Measurements from ENCODE around the gene PITX2. TPM values are rescaled to one million over a fixed set of nuclear protein-coding genes. Genes with fewer than 3 reads are reported as not detected.
A peak's percentile ranks its signal among the peaks of the same experiment; 100 is the strongest.

Gene PITX2
- total and polyA plus RNA-seq, 10 of the 15 experiments (the other 5 are each of a cell fraction or from before 2014, with no cell fraction given): not detected

DNA sequence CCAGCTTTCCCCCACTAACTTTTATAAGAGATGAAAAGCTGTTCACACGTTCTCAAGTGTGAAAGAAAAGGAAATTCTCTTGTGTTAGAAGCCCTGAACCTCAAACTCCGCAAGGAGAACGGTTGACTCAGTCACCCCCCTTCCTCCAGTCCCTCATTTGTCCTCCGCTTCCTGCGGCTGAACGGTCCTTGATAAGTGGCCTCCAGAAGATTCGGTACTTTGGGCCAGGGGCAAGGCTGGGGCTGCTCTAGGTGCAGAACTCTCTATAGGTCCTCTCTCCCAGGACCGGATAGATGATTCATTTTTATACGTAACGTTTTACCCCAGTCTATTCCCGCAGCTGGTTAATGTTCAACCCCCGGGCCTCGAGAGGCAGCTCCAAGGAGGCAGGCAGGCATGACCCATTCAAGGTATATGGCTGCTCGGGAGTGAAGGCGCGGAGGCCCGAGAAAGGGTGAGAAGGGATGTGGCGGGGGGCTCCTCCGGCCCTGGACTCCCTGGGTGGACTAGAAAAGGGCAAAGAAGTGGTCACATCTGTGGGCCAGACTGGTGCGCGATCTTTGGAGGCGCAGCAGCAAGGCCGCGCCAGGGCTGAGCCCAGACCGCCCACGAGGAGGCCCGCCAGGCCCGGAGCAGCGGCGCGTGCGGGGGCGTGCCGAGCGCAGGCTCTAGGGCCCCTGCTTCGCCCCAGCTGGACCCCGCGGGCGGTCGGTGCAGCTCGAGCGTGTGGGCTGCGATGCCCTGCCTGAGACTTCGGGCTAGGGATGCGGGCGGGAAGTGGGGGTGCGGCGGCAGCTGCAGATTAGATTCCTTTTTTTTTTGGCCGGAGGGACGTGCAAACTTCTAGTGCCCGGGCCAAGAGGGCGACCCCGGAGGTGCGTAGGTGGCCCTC is 11.7 kb downstream of the PITX2 start:
- no peak overlapping the region for H3K4me3 ChIP-seq
- 22% methylated on average over 50 of the region's 54 CpGs for WGBS (ENCODE audit: insufficient coverage, insufficient replicate concordance, low lambda C conversion rate, missing lambda C conversion rate)
- ATAC-seq (peak; percentile 41), FAIRE-seq (no peak), DNase-seq (ENCODE audit: low read depth, low spot score) (no peak)
- no peak overlapping the region for H3K9ac ChIP-seq (ENCODE audit: control insufficient read depth, insufficient read depth, low read length)
- peaks cover 14% of the 10 kb centered on the region in 2 experiments for H3K27me3 ChIP-seq (replicated peaks in 1 of 2; ENCODE audit: control insufficient read depth in 2 of 2, insufficient read depth in 2 of 2, low read length in 1 of 2)
- H3K36me3 ChIP-seq (ENCODE audit: control insufficient read depth in 2 of 2, insufficient read depth in 2 of 2, low read length in 1 of 2): no peaks in the 10 kb centered on the region
- no peaks in the 10 kb centered on the region for H3K79me2 ChIP-seq (ENCODE audit: control insufficient read depth, insufficient read depth, low read length)
- H4K20me1 ChIP-seq (ENCODE audit: control insufficient read depth, insufficient read depth): no peaks in the 10 kb centered on the region
- ChIA-PET RAD21 (ENCODE audit: unreplicated experiment) (no interaction called here), SMC1A (ENCODE audit: uncharacterized antibody, unreplicated experiment) (no interaction called here), CTCF (no interaction called here), POLR2A (no interaction called here)
- in situ Hi-C loops (cut with MboI) (no loop called here), intact Hi-C loops (cut with micrococcal nuclease; ENCODE audit: unreplicated experiment) (no loop called here)
- no peak overlapping the region for H3K4me2 ChIP-seq (ENCODE audit: control insufficient read depth, insufficient read depth)
- no peaks in the 10 kb centered on the region for H3K9me3 ChIP-seq (replicated peaks; ENCODE audit: control insufficient read depth, insufficient read depth, low read length)
- no peak overlapping the region for H2AFZ ChIP-seq (ENCODE audit: control insufficient read depth, low read depth, low read length)
- no peaks in the 10 kb centered on the region for H3K4me1 ChIP-seq (ENCODE audit: control insufficient read depth, insufficient read depth, low read length)
- BruUV-seq (replicated peaks): no TSS peak
- H3K27ac ChIP-seq (ENCODE audit: control insufficient read depth, insufficient read depth): no peak overlapping the region
- TF ChIP-seq NFIC (IDR thresholded peaks at IDR 0.05; ENCODE audit: low read depth, low read length) (no peak), ESRRA (IDR thresholded peaks at IDR 0.05; ENCODE audit: low read length) (no peak), GATAD2B (conservative IDR thresholded peaks at IDR 0.05; ENCODE audit: low read depth) (no peak), HDGF (IDR thresholded peaks at IDR 0.05) (no peak), CTCF (IDR thresholded peaks at IDR 0.05 in 2 of 3, conservative IDR thresholded peaks at IDR 0.05 in 1 of 3; ENCODE audit: control insufficient read depth in 2 of 3, extremely low read depth in 1 of 3, insufficient read depth in 1 of 3, low read depth in 3 of 3, low read length in 3 of 3) (no peak), ZZZ3 (IDR thresholded peaks at IDR 0.05; ENCODE audit: control insufficient read depth, insufficient read length, low read depth) (no peak), MTA2 (IDR thresholded peaks at IDR 0.05; ENCODE audit: low read depth) (no peak), ZSCAN29 (IDR thresholded peaks at IDR 0.05) (no peak), ZNF217 (IDR thresholded peaks at IDR 0.05) (no peak), IRF5 (IDR thresholded peaks at IDR 0.05; ENCODE audit: borderline replicate concordance) (no peak), LARP7 (IDR thresholded peaks at IDR 0.05) (no peak), JUNB (IDR thresholded peaks at IDR 0.05) (no peak), POLR2AphosphoS2 (IDR thresholded peaks at IDR 0.05; ENCODE audit: low read depth, low read length) (no peak)
- TF ChIP-seq, protein P1, sequence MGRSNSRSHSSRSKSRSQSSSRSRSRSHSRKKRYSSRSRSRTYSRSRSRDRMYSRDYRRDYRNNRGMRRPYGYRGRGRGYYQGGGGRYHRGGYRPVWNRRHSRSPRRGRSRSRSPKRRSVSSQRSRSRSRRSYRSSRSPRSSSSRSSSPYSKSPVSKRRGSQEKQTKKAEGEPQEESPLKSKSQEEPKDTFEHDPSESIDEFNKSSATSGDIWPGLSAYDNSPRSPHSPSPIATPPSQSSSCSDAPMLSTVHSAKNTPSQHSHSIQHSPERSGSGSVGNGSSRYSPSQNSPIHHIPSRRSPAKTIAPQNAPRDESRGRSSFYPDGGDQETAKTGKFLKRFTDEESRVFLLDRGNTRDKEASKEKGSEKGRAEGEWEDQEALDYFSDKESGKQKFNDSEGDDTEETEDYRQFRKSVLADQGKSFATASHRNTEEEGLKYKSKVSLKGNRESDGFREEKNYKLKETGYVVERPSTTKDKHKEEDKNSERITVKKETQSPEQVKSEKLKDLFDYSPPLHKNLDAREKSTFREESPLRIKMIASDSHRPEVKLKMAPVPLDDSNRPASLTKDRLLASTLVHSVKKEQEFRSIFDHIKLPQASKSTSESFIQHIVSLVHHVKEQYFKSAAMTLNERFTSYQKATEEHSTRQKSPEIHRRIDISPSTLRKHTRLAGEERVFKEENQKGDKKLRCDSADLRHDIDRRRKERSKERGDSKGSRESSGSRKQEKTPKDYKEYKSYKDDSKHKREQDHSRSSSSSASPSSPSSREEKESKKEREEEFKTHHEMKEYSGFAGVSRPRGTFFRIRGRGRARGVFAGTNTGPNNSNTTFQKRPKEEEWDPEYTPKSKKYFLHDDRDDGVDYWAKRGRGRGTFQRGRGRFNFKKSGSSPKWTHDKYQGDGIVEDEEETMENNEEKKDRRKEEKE (IDR thresholded peaks at IDR 0.05): no peak
- TF ChIP-seq, protein P2, sequence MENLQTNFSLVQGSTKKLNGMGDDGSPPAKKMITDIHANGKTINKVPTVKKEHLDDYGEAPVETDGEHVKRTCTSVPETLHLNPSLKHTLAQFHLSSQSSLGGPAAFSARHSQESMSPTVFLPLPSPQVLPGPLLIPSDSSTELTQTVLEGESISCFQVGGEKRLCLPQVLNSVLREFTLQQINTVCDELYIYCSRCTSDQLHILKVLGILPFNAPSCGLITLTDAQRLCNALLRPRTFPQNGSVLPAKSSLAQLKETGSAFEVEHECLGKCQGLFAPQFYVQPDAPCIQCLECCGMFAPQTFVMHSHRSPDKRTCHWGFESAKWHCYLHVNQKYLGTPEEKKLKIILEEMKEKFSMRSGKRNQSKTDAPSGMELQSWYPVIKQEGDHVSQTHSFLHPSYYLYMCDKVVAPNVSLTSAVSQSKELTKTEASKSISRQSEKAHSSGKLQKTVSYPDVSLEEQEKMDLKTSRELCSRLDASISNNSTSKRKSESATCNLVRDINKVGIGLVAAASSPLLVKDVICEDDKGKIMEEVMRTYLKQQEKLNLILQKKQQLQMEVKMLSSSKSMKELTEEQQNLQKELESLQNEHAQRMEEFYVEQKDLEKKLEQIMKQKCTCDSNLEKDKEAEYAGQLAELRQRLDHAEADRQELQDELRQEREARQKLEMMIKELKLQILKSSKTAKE (IDR thresholded peaks at IDR 0.05; ENCODE audit: low read depth, poor library complexity, severe bottlenecking): no peak
